Stimulated activated CD8-positive, alpha-beta memory T cell treated with anti-CD3 and anti-CD28 coated beads, Interleukin-7, amount 100 ng/mL, for 1 hour (primary cell): ENCODE results near the gene TFDP3.

Source experiments
- DNase-seq, 2 donors: peaks; one replicate each; pipeline ENCODE4 v3.0.0-alpha.2; 2020; ENCODE audit warnings: low read depth in 2 of 2

The TFDP3 gene

GRCh38 chrX:133185938-133186337 lies 32.2 kb downstream of the TFDP3 start:
- no peak for DNase-seq

GRCh38 chrX:133185119-133185518 lies 33.0 kb downstream of the TFDP3 start:
- no peak for DNase-seq

GRCh38 chrX:133183806-133184205 lies 34.3 kb downstream of the TFDP3 start:
- no peak for DNase-seq

DNA sequence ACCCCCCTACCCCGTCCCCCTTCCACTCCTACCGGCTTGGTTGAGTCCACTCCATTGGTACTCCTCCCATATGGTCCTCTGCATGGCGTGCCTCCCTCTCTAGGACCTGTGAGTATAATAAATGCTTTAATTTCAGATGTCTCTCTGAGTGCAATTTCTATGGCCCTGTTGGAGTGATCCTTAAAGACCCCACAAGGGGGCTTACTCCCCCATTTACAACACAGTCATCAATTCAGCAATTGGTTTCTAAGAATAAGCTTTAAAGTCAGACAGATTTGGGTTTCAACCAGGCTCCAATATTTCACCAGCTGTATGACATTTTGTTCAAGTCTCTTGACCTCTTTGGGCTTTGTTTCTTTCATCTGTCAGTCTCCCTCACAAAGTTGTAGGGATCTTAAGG lies 38.7 kb downstream of the TFDP3 start:
- DNase-seq = no peak

DNA sequence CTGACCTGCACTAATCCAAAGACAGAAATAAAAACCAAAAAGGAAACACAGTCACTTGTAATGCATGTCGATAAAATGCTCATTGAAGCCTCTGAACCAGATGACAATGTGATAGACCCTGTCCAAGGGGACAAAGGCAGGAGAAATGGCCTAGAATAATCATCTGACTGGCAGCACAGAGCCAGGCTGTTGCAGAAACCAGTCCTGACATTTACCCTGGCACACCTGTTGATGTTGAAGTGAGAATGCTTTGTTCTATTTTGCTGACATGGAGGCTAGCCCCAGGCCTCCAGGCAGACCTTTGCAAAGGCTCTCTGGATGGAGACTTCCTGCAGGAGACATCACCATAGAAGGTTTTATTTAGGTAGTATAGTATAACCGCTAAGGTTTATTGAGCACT lies 41.0 kb downstream of the TFDP3 start:
- no peak for DNase-seq

- DNase-seq = no peak
Observed at GRCh38 chrX:133175605-133176004, 42.5 kb downstream of the TFDP3 start.

GRCh38 chrX:133175162-133175561 lies 43.0 kb downstream of the TFDP3 start:
- DNase-seq = no peak

DNA sequence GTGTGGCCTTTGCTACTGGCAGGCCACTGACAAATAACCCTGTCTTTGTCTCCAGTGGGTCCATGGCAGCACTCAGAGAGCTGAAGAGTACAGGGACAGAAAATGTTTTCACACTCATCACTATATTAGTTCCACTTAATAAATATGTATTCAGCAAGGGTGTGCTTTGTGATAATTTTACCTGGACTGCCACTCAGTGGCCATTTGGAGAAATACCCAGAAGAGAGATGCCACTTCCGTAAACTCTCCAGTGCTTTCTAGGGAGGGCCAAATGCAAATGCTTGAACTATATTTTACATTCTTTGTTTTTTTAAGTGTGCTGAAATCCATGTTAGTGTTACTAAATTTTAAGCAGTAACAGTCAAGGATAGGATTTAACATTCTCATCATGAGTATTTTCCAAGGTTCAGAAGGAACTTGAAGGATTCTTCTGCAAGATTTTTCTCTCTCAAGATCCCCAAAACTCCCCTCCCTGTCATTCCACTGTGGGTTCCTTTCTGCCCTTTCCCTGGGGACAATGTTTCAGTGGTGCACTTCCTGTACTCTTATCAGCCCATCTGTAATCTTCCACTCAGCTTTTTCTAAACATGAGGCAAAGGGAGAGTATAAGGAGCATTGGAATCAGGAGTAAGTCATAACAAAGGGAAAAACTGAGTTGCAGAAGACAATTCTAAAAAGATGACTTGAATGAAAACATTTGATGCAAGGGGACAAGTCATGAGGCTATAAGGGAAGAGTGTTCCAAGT lies 46.0 kb downstream of the TFDP3 start:
- DNase-seq = no peak
